HG03457 (cell line): ENCODE measurements around the gene CDKN3.
"Not testable (repeated sequence)": the region's sequence is repeated elsewhere in the genome, so short reads cannot be mapped to it uniquely, and the experiment has no call there.

Experiments
- ATAC-seq: cut with Tn5 transposase; IDR thresholded peaks from one replicate; pipeline ENCODE4 v1.9.1; 2021; ENCODE audit warnings: moderate number of reproducible peaks; ENCODE audit not compliant: unreplicated experiment

CDKN3 gene

DNA sequence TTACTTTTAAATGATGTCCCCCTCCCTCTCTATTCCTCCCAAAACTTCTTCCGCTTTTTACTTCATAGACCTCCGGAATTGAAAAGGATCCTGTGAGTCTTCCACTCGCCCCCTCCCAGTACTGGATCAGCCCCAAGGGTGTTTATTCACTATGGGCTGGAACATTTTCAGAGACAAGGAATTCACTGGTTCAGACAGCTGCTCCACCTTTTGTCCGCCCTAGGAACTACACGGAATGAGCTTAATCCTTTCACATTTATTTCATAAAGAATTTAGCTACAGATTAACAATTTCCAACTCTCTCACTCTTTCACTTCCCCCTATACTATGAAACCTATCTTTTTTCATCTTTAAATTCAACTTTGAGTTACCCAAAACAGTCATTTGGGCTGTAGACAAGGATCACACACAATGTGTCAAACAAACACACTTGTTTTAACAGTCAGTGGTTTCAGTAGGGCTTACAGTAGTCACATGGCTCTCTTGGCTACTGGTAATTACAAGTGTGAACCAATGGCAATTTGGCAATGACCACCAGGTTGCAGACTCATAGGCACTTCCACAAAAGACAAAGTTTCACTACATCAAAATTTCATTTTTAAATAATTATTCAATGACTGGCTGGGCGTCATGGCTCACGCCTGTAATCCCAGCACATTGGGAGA is 23.8 kb downstream of the CDKN3 start:
- ATAC-seq, result no peak

GRCh38 chr14:54423991-54424390 is 27.2 kb downstream of the CDKN3 start:
- no peak for ATAC-seq

DNA sequence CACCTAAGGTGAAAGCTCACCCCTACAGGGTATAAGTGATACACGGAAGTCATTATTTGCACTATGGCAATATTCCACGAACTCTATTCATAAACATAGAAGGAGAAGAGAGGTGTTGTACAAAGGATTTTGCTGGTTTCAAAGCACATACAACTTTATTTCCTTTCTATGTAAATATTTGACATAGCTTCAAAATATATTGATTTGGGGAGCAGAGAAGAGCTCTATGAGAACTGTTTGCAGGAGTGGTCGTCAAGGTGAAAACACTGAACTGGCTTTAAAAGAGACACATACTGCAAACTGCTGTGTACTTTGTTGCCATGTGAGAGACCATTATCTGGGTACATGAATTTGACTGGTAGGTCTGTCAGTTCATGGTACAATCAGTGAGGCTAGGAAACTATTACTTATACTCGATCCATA is 27.7 kb downstream of the CDKN3 start:
- no peak for ATAC-seq

- no peak for ATAC-seq
These were observed 28.3 kb downstream of the CDKN3 start for GRCh38 chr14:54425068-54425467.

DNA sequence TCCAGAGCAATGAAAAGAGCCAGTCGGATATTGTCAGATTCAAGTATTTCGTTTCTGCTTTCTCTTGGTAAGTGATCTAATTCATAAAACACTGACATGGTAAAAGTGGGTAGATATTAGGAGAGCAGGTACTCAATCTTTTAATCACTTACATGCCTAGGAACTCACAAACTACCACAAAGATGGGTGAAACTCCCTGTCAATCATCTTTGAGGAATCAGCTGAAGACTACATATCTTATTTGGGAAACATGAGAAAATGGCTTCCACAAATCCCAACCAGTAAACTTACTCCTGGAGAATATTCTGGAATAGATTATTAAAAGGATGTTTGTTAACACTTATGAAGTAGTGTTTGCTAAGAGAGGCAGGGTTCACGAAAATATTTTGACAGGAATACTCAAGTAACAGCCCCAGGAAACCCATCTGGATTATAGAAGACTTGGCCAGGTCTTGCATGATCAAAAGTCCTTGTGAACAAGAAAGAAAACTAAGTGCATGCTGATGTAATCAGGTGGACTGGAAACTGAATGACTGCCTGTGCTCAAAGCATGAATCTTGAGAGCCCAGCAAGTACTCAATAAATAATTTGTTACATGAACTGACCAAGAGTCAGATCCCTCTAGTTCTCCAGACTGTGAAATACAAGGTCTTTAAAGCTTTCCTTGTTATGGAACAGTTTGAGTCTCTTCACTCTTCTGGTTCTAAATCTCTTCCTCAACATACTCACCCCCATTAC is 28.9 kb downstream of the CDKN3 start:
- ATAC-seq, result no peak

GRCh38 chr14:54427871-54428270 is 31.1 kb downstream of the CDKN3 start:
- no peak for ATAC-seq

DNA sequence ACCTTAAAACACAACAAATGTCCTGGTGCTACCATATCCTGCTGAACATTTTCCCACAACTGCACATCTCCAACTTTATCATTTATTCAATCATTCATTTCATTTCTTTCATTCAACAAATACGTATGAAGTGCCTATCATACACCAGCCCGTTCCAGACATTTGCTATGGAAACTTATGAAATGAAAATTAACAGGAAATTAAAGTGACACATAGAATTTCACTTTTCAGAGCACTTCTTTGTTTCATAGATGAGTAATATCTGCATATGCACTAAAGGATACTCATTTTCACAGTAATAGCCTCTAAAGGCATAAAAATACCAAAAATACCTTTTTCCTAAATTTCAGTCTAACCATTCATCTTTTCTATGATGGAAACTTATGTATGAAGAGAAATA is 31.7 kb downstream of the CDKN3 start:
- ATAC-seq, result no peak

DNA sequence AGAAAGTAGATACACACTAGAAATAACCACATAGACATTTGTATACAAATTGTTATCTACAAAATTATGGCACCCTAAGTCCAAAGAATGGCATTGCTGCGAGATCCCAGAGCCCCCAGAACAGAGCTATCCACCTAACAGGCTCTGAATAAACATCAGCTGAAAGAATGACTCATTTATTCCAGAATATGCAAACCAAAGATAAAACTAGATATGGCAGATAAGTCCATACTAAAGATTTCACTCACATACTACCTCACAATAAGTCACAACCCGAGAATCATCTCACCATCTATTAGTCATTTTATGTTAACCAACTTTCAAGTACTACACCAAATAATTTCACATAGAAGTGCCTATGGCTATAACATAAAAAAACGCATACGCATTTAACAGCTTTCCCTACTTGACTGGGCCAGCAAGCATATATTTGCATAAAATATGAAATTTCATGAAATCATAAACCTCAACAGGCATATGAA is 38.7 kb downstream of the CDKN3 start:
- peak; percentile 41 for ATAC-seq

DNA sequence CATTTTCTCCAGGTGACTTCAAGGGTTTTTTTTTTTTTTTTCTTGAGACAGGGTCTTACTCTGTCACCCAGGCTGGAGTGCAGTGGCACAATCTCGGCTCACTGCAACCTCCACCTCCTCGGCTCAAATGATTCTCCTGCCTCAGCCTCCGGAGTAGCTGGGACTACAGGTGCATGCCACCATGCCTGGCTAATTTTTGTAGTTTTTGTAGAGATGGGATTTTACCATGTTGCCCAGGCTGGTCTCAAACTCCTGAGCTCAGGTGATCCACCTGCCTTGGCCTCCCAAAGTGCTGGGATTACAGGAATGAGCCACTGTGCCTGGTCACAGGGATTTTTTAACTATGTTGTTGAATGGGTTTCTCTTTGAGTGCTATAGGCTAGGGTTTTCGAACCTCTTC is 41.1 kb downstream of the CDKN3 start:
- ATAC-seq, result not testable (repeated sequence)

GRCh38 chr14:54438703-54439102 is 41.9 kb downstream of the CDKN3 start:
- no peak for ATAC-seq

GRCh38 chr14:54440037-54440436 is 43.2 kb downstream of the CDKN3 start:
- ATAC-seq, result no peak

- ATAC-seq, result no peak
These were observed 43.7 kb downstream of the CDKN3 start for GRCh38 chr14:54440476-54440872.

- ATAC-seq, result peak; percentile 84
These were observed 44.4 kb downstream of the CDKN3 start, which contains the start of gene CNIH1 for GRCh38 chr14:54440873-54441868. Gene CNIH1, minus strand, starts transcription at chr14:54441374. Its CDS starts 47 bp downstream, at chr14:54441327.

DNA sequence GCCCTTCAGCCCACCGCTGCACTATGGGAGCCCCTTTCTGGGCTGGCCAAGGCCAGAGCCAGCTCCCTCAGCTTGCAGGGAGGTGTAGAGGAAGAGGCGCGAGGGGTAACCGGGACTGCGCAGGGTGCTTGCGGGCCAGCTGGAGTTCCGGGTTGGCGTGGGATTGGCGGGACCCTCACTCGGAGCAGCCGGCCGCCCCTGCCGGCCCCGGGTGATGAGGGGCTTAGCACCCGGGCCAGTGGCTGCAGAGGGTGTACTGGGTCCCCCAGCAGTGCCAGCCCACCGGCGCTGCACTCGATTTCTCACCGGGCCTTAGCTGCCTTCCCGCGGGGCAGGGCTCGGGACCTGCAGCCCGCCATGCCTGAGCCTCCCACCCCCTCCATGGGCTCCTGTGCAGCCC is 46.2 kb downstream of the CDKN3 start:
- not testable (repeated sequence) for ATAC-seq

DNA sequence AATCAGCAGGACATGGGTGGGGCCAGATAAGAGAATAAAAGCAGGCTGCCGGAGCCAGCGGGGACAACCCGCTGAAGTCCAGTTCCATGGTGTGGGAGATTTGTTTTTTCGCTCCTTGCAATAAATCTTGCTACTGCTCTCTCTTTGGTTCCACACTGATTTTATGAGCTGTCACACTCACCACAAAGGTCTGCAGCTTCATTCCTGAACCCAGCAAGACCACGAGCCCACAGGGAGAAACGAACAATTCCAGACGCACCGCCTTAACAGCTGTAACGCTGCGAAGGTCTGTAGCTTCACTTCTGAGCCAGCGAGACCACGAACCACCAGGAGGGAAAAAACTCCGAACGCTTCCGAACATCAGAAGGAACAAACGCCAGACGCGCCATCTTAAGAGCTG is 47.2 kb downstream of the CDKN3 start:
- ATAC-seq, result no peak

DNA sequence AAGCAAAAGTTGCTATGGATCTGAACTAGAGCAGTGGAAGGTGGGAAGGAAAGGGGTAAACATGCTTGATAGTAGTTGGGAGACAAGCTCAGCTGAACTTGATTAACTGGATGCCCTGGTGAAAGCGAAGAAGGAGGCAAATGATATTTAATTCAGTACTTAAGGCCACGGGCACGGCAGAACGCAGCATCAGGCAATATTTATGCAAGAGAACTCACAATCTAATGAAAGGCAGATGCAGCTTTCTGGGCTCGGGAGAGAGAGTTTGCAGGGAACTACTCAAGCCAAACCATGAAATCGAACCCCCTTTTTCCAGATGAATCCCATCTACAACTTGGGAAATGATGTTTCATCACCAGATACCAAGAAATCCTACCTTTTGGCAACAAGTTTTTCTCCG is 47.9 kb downstream of the CDKN3 start:
- no peak for ATAC-seq

DNA sequence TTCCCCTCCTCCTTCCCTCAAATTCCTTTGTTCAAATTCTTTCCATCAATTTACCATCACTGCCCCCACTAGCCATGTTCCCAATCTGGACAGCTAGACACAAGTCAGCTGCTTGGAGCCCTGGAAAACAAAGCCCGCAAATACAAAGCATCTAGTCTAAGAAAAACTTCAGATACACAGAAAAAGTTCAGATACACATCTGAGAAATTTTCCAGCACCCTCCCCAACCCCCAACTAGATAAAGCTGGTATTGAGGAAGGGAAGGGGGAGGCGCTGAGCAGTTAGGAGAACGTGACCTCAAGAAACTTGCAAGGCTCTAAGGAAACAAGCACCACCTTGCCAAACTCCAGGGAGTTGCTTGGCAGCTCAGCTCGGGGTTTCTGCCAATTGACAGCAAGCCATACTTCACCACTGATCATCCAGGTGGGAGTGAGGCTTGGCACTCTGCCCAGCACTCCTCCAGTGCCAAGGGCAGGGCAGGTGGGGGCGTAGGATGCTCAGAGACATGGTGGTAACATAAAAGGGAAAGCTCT is 49.4 kb downstream of the CDKN3 start:
- no peak for ATAC-seq

DNA sequence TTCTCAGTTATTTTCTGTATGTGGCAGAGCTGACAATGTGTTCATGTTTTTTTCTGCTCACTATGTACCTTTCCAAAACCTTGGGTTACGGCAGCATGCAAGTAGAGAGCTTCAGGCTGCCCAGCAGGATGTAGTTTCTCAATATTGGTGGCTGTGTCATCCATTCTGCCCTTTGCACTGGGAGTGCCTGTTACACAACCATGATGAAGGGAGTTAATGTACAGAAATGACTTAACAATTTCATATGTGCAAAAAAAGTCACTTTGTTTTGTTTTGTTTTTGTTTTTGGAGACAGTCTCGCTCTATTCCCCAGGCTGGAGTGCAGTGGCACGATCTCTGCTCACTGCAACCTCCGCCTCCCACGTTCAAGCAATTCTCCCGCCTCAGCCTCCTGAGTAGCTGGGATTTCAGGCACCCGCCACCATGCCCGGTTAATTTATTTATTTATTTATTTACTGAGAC is 50.5 kb downstream of the CDKN3 start:
- ATAC-seq, result no peak

DNA sequence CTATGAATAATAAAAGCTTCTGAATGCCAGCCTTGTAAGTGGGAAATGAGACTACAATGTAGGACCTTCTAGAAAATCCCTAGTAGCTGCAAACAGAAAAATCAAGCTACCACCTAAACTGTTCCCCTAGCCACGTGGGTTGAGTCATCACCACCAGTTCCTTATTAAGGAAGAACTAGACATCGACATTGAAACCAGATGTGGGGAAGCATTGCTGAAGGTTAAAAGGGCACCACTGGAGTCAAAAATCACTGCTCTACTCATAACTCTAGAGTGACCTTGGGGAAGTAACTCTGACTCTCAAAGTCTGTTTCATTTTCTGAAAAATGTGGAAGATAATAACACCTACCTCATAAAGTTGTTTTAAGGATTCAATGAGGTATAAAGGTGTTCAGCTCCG is 53.7 kb downstream of the CDKN3 start:
- no peak for ATAC-seq

GRCh38 chr14:54451121-54451601 is 54.4 kb downstream of the CDKN3 start:
- no peak for ATAC-seq

DNA sequence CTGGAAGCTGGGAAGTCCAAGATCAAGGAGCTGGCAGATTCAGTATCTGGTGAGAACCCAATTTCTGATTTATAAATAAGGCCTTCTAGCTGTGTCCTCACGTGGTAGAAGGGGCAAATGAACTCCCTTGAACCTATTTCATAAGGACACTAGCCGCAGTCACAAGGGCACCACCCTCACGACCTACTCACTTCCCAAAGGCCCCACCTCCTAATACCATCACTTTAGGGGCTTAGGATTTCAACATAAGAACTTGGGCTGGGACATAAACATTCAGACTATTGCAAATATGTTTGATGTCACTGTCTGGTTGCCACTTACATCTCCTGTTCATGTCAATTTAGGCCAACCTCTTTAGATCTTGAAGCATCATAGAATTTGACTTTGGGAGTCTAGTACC is 55.2 kb downstream of the CDKN3 start:
- ATAC-seq, result no peak
